Measurements from ENCODE around the gene GZF1. TPM values are rescaled to one million over a fixed set of nuclear protein-coding genes. Genes with fewer than 3 reads are reported as not detected.

Gene GZF1
- total and polyA plus RNA-seq, 2 donors (not counting 1 experiment from before 2014, with no cell fraction given): 12.5 to 49.0 TPM

- no peak for ATAC-seq (ENCODE audit: low read depth)
- H4K20me1 ChIP-seq (ENCODE audit: control insufficient read depth, insufficient read depth, low read length, poor library complexity, severe bottlenecking): peaks cover 11% of the 10 kb centered on the region
- H2AFZ ChIP-seq (ENCODE audit: insufficient read depth, low read depth, low read length, poor library complexity, severe bottlenecking): no peak overlapping the region
- no peak for DNase-seq
- H3K9ac ChIP-seq (ENCODE audit: low read length): no peak overlapping the region
- Mint-ChIP-seq H3K4me3 (no peak overlapping the region), H3K27me3 (no peaks in the 10 kb centered on the region), H3K27ac (no peak overlapping the region), H3K9me3 (ENCODE audit: insufficient read depth) (no peaks in the 10 kb centered on the region), H3K4me1 (peaks cover 15% of the 10 kb centered on the region)
- ChIA-PET POLR2A (no interaction called here), CTCF (no interaction called here)
- TF ChIP-seq CTCF (IDR thresholded peaks at IDR 0.05) (no peak), EZH2 (IDR thresholded peaks at IDR 0.05; ENCODE audit: borderline replicate concordance, insufficient read depth, low read depth, low read length, poor library complexity, severe bottlenecking) (no peak)
- peaks cover 11 to 12% of the 10 kb centered on the region in 2 donors for H3K4me1 ChIP-seq (ENCODE audit: control insufficient read depth in 2 of 2, insufficient read depth in 2 of 2, low read length in 2 of 2)
- no peak overlapping the region for H3K4me2 ChIP-seq (replicated peaks; ENCODE audit: low read depth, low read length, poor library complexity, severe bottlenecking)
- no peaks in the 10 kb centered on the region for H3K27me3 ChIP-seq (replicated peaks in 1 of 4; ENCODE audit: control extremely low read depth in 1 of 4, control insufficient read depth in 3 of 4, insufficient read depth in 4 of 4, low read length in 3 of 4)
- intact Hi-C loops (cut with micrococcal nuclease): no loop called here
- peaks cover 86% of the 10 kb centered on the region for H3K79me2 ChIP-seq (ENCODE audit: control insufficient read depth, insufficient read depth, low read length)
- no peaks in the 10 kb centered on the region for H3K36me3 ChIP-seq (replicated peaks in 1 of 2; ENCODE audit: control extremely low read depth in 1 of 2, control insufficient read depth in 1 of 2, extremely low read depth in 1 of 2, insufficient read depth in 2 of 2, low read length in 1 of 2)
- no peaks in the 10 kb centered on the region for H3K9me3 ChIP-seq (ENCODE audit: control extremely low read depth in 1 of 3, control insufficient read depth in 2 of 3, insufficient read depth in 1 of 3, low read length in 2 of 3)
- H3K27ac ChIP-seq (ENCODE audit: low read length in 2 of 2): no peak overlapping the region
- 100% methylated on average over 1 of the region's 1 CpG for WGBS (ENCODE audit: insufficient coverage)
- H3K4me3 ChIP-seq (ENCODE audit: control extremely low read depth in 1 of 5, extremely low read depth in 1 of 5, insufficient read depth in 1 of 5, low read depth in 2 of 5, low read length in 4 of 5): no peak overlapping the region
Measured at GRCh38 chr20:23412026-23412425, 50.0 kb downstream of the GZF1 start.

GRCh38 chr20:23413862-23414422, 52.0 kb downstream of the GZF1 start:
- CTCF ChIA-PET: no interaction called here
- intact Hi-C loops (cut with micrococcal nuclease): no loop called here
- Histone ChIP-seq H3K27ac (ENCODE audit: low read length in 2 of 2) (no peak overlapping the region), H3K27me3 (replicated peaks in 1 of 4; ENCODE audit: control extremely low read depth in 1 of 4, control insufficient read depth in 3 of 4, insufficient read depth in 4 of 4, low read length in 3 of 4) (no peaks in the 10 kb centered on the region), H3K79me2 (ENCODE audit: control insufficient read depth, insufficient read depth, low read length) (peaks cover 83% of the 10 kb centered on the region), H3K9me3 (ENCODE audit: control extremely low read depth in 1 of 3, control insufficient read depth in 2 of 3, insufficient read depth in 1 of 3, low read length in 2 of 3) (no peaks in the 10 kb centered on the region), H2AFZ (ENCODE audit: insufficient read depth, low read depth, low read length, poor library complexity, severe bottlenecking) (no peak overlapping the region), H3K9ac (ENCODE audit: low read length) (no peak overlapping the region), H3K4me1 (ENCODE audit: control insufficient read depth in 2 of 2, insufficient read depth in 2 of 2, low read length in 2 of 2) (no peaks in the 10 kb centered on the region), H4K20me1 (ENCODE audit: control insufficient read depth, insufficient read depth, low read length, poor library complexity, severe bottlenecking) (peaks cover 11% of the 10 kb centered on the region), H3K4me2 (replicated peaks; ENCODE audit: low read depth, low read length, poor library complexity, severe bottlenecking) (no peak overlapping the region), H3K36me3 (replicated peaks in 1 of 2; ENCODE audit: control extremely low read depth in 1 of 2, control insufficient read depth in 1 of 2, extremely low read depth in 1 of 2, insufficient read depth in 2 of 2, low read length in 1 of 2) (no peaks in the 10 kb centered on the region), H3K4me3 (ENCODE audit: control extremely low read depth in 1 of 5, extremely low read depth in 1 of 5, insufficient read depth in 1 of 5, low read depth in 2 of 5, low read length in 4 of 5) (no peak overlapping the region)
- no peak for ATAC-seq (ENCODE audit: low read depth)
- no peaks in the 10 kb centered on the region for H3K9me3 Mint-ChIP-seq (ENCODE audit: insufficient read depth)
- no peak overlapping the region for H3K4me3 Mint-ChIP-seq
- no peak overlapping the region for H3K27ac Mint-ChIP-seq
- POLR2A ChIA-PET: no interaction called here
- no peak for DNase-seq
- H3K4me1 Mint-ChIP-seq: peaks cover 6% of the 10 kb centered on the region
- TF ChIP-seq EZH2 (IDR thresholded peaks at IDR 0.05; ENCODE audit: borderline replicate concordance, insufficient read depth, low read depth, low read length, poor library complexity, severe bottlenecking): no peak
- no peak for TF ChIP-seq CTCF (IDR thresholded peaks at IDR 0.05)
- H3K27me3 Mint-ChIP-seq: no peaks in the 10 kb centered on the region
- WGBS (ENCODE audit: insufficient coverage): no CpG with 5 or more reads among the region's 3 CpGs
